ENCODE results near the gene DYNC2H1.

DYNC2H1 gene

GRCh38 chr11:103108933-103109817 lies at the start of gene DYNC2H1:
DYNC2H1 (plus strand) TSS chr11:103109426; CDS start chr11:103109575, 149 bp downstream.
- peak; percentile 94 for DNase-seq (ENCODE audit: low read depth)

- DNase-seq (ENCODE audit: low read depth): no peak
Measured at GRCh38 chr11:103061656-103062055, 47.6 kb upstream of the DYNC2H1 start.

GRCh38 chr11:103067118-103067517 lies 42.1 kb upstream of the DYNC2H1 start:
- no peak for DNase-seq (ENCODE audit: low read depth)

- no peak for DNase-seq (ENCODE audit: low read depth)
Measured at GRCh38 chr11:103069367-103069766, 39.9 kb upstream of the DYNC2H1 start.

GRCh38 chr11:103070142-103070541 lies 39.1 kb upstream of the DYNC2H1 start:
- no peak for DNase-seq (ENCODE audit: low read depth)

- DNase-seq (ENCODE audit: low read depth): no peak
Measured at GRCh38 chr11:103071008-103071407, 38.2 kb upstream of the DYNC2H1 start.

GRCh38 chr11:103076361-103076760 lies 32.9 kb upstream of the DYNC2H1 start:
- DNase-seq (ENCODE audit: low read depth): no peak

GRCh38 chr11:103077554-103077953 lies 31.7 kb upstream of the DYNC2H1 start:
- DNase-seq (ENCODE audit: low read depth): no peak

- no peak for DNase-seq (ENCODE audit: low read depth)
Measured at GRCh38 chr11:103078710-103079109, 30.5 kb upstream of the DYNC2H1 start.

GRCh38 chr11:103079833-103080232 lies 29.4 kb upstream of the DYNC2H1 start:
- DNase-seq (ENCODE audit: low read depth): peak; percentile 11

GRCh38 chr11:103085758-103086365 lies 23.4 kb upstream of the DYNC2H1 start:
- DNase-seq (ENCODE audit: low read depth): no peak

GRCh38 chr11:103086461-103086860 lies 22.8 kb upstream of the DYNC2H1 start:
- no peak for DNase-seq (ENCODE audit: low read depth)

- peak; percentile 11 for DNase-seq (ENCODE audit: low read depth)
Measured at GRCh38 chr11:103091064-103091800, 18.0 kb upstream of the DYNC2H1 start.

GRCh38 chr11:103091801-103092524 lies 17.3 kb upstream of the DYNC2H1 start, which contains the start of gene DCUN1D5:
DCUN1D5 (minus strand) TSS chr11:103092160; CDS start chr11:103091872, 288 bp downstream.
- DNase-seq (ENCODE audit: low read depth): peak; percentile 94

- DNase-seq (ENCODE audit: low read depth): no peak
Measured at GRCh38 chr11:103097279-103097678, 11.9 kb upstream of the DYNC2H1 start.

GRCh38 chr11:103109818-103110388 lies 677 bp downstream of the DYNC2H1 start:
- peak; percentile 9 for DNase-seq (ENCODE audit: low read depth)

GRCh38 chr11:103110391-103110790 lies 1.2 kb downstream of the DYNC2H1 start:
- peak; percentile 66 for DNase-seq (ENCODE audit: low read depth)

GRCh38 chr11:103111400-103111799 lies 2.2 kb downstream of the DYNC2H1 start:
- no peak for DNase-seq (ENCODE audit: low read depth)

- DNase-seq (ENCODE audit: low read depth): no peak
Measured at GRCh38 chr11:103112364-103112763, 3.1 kb downstream of the DYNC2H1 start.

- no peak for DNase-seq (ENCODE audit: low read depth)
Measured at GRCh38 chr11:103114836-103115235, 5.6 kb downstream of the DYNC2H1 start.

- no peak for DNase-seq (ENCODE audit: low read depth)
Measured at GRCh38 chr11:103125462-103125861, 16.2 kb downstream of the DYNC2H1 start.

Data from fibroblast of gingiva (primary cell).